ELF-1 (cell line): Measurements from ENCODE around the gene RC3H2.

Experiments used
- DNase-seq: peaks from one replicate; pipeline ENCODE4 v3.0.0-alpha.2; 2016; ENCODE audit warnings: low read depth, low spot score

Gene RC3H2

GRCh38 chr9:122800066-122801060, 104.8 kb downstream of the RC3H2 start, which contains the start of gene OR1K1:
OR1K1 (plus strand) TSS chr9:122800123; CDS start chr9:122800123, 0 bp downstream.
- DNase-seq, result no peak

GRCh38 chr9:122797316-122798063, 107.7 kb downstream of the RC3H2 start:
- no peak for DNase-seq
